GM19455 (cell line): ENCODE results near the gene MET.
"Not testable (repeated sequence)": the region's sequence is repeated elsewhere in the genome, so short reads cannot be mapped to it uniquely, and the experiment has no call there.

ENCODE experiments used
- ATAC-seq: cut with Tn5 transposase; IDR thresholded peaks from one replicate; pipeline ENCODE4 v1.9.1; 2021; ENCODE audit not compliant: unreplicated experiment

Gene MET

GRCh38 chr7:116746388-116746787 is 74.4 kb downstream of the MET start:
- not testable (repeated sequence) for ATAC-seq

- ATAC-seq: not testable (repeated sequence)
Measured at GRCh38 chr7:116751070-116751469, 79.1 kb downstream of the MET start.

- ATAC-seq: no peak
Measured at GRCh38 chr7:116752305-116753074, 80.5 kb downstream of the MET start.

GRCh38 chr7:116753130-116753529 is 81.1 kb downstream of the MET start:
- no peak for ATAC-seq

GRCh38 chr7:116754186-116754585 is 82.2 kb downstream of the MET start:
- ATAC-seq: no peak

- ATAC-seq: no peak
Measured at GRCh38 chr7:116757283-116757682, 85.3 kb downstream of the MET start.

- not testable (repeated sequence) for ATAC-seq
Measured at GRCh38 chr7:116759642-116760041, 87.6 kb downstream of the MET start.

- ATAC-seq: no peak
Measured at GRCh38 chr7:116762971-116763370, 91.0 kb downstream of the MET start.

- ATAC-seq: no peak
Measured at GRCh38 chr7:116763647-116764046, 91.7 kb downstream of the MET start.

- ATAC-seq: no peak
Measured at GRCh38 chr7:116766881-116767280, 94.9 kb downstream of the MET start.

GRCh38 chr7:116769546-116769945 is 97.5 kb downstream of the MET start:
- ATAC-seq: no peak

GRCh38 chr7:116770941-116771340 is 98.9 kb downstream of the MET start:
- ATAC-seq: no peak

- no peak for ATAC-seq
Measured at GRCh38 chr7:116771640-116772039, 99.6 kb downstream of the MET start.

GRCh38 chr7:116772423-116772863 is 100.4 kb downstream of the MET start:
- ATAC-seq: no peak

GRCh38 chr7:116772926-116773749 is 101.1 kb downstream of the MET start:
- no peak for ATAC-seq

- ATAC-seq: no peak
Measured at GRCh38 chr7:116776046-116776445, 104.0 kb downstream of the MET start.

- no peak for ATAC-seq
Measured at GRCh38 chr7:116776610-116777289, 104.8 kb downstream of the MET start.

- no peak for ATAC-seq
Measured at GRCh38 chr7:116777651-116778281, 105.8 kb downstream of the MET start.

- ATAC-seq: no peak
Measured at GRCh38 chr7:116779216-116779615, 107.2 kb downstream of the MET start.

- ATAC-seq: no peak
Measured at GRCh38 chr7:116779931-116780330, 107.9 kb downstream of the MET start.

- no peak for ATAC-seq
Measured at GRCh38 chr7:116780521-116780920, 108.5 kb downstream of the MET start.
